Subcutaneous abdominal adipose tissue (tissue), 5 donors: ENCODE results near the gene GPC6.

Experiments
- H3K27ac ChIP-seq: one replicate; pipeline ENCODE4 v1.7.0; 2013; ENCODE audit warnings: low read depth, mild to moderate bottlenecking, inconsistent platforms, low read length, moderate library complexity
- H3K27me3 ChIP-seq, 5 donors: one replicate each; pipeline ENCODE4 v1.7.0; 2013; ENCODE audit warnings: low read length in 5 of 5, inconsistent platforms in 1 of 5; ENCODE audit not compliant: control insufficient read depth in 5 of 5, insufficient read depth in 4 of 5
- H3K36me3 ChIP-seq, 5 donors: one replicate each; pipeline ENCODE4 v1.7.0; 2013; ENCODE audit warnings: low read length in 5 of 5; ENCODE audit not compliant: control insufficient read depth in 5 of 5, insufficient read depth in 5 of 5
- H3K4me1 ChIP-seq, 5 donors: one replicate each; pipeline ENCODE4 v1.7.0; 2013; ENCODE audit warnings: low read length in 5 of 5, mild to moderate bottlenecking in 3 of 5, moderate library complexity in 1 of 5; ENCODE audit not compliant: control insufficient read depth in 5 of 5, insufficient read depth in 5 of 5
- H3K4me3 ChIP-seq, 5 donors: one replicate each; pipeline ENCODE4 v1.7.0; 2013; ENCODE audit warnings: low read length in 5 of 5, low read depth in 1 of 5
- H3K9ac ChIP-seq, 5 donors: one replicate each; pipeline ENCODE4 v1.7.0; 2013; ENCODE audit warnings: low read length in 5 of 5, mild to moderate bottlenecking in 4 of 5, moderate library complexity in 3 of 5
- H3K9me3 ChIP-seq, 5 donors: one replicate each; pipeline ENCODE4 v1.7.0; 2013; ENCODE audit warnings: low read length in 5 of 5; ENCODE audit not compliant: control insufficient read depth in 5 of 5
- donor health status: healthy.
- donor health status: healthy.
- donor health status: healthy.
- donor health status: healthy.
- donor health status: healthy.

Gene GPC6

GRCh38 chr13:93686399-93686798, 459.8 kb downstream of the GPC6 start:
- Histone ChIP-seq H3K4me3 (no peak overlapping the region), H3K27me3 (no peaks in the 10 kb centered on the region), H3K27ac (no peak overlapping the region), H3K9me3 (no peaks in the 10 kb centered on the region), H3K36me3 (no peaks in the 10 kb centered on the region), H3K9ac (no peak overlapping the region), H3K4me1 (no peaks in the 10 kb centered on the region)

- Histone ChIP-seq H3K4me1 (no peaks in the 10 kb centered on the region), H3K4me3 (no peak overlapping the region), H3K27me3 (no peaks in the 10 kb centered on the region), H3K27ac (no peak overlapping the region), H3K9me3 (no peaks in the 10 kb centered on the region), H3K36me3 (no peaks in the 10 kb centered on the region), H3K9ac (no peak overlapping the region)
Measured at GRCh38 chr13:93687261-93687660, 460.7 kb downstream of the GPC6 start.

DNA sequence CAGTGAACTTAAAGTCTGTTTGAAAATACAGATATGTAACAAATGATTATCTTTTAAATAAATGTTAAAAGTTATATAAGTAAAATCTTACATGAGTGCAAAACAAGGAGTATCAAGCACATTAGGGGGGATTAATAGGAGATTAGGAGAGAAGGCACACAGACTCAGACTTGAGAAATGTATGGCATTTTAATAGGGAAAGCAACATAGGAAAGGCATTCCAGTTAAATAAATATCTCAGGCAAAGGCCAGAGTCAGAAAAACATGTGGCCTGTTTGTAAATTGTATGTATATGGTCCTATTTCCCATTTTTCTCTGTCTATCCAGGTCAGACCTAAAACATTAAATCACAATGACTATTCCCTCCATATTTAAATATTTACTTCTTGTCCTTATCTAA, 462.7 kb downstream of the GPC6 start:
- Histone ChIP-seq H3K4me1 (no peaks in the 10 kb centered on the region), H3K27me3 (no peaks in the 10 kb centered on the region), H3K9me3 (no peaks in the 10 kb centered on the region), H3K9ac (no peak overlapping the region), H3K36me3 (no peaks in the 10 kb centered on the region), H3K27ac (no peak overlapping the region), H3K4me3 (no peak overlapping the region)

DNA sequence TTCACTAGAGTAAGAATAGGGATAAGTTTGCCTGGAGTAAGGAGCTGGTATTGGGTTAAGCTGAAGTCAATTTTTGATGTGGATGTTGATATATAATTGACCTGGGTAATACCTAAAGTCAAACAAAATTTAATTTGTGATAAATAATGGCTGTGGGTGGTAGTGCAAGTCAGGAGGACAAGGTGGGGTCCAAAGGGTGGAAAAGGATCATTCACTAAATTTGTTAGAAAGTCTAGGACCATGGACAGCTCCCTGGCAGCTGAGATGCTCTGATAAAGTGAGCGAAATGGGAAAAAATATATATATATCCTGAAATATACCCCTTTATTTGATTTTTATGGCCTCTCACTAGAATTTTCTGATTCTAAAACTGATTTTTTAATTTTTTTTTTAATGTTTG, 463.5 kb downstream of the GPC6 start:
- no peak overlapping the region for H3K27ac ChIP-seq

DNA sequence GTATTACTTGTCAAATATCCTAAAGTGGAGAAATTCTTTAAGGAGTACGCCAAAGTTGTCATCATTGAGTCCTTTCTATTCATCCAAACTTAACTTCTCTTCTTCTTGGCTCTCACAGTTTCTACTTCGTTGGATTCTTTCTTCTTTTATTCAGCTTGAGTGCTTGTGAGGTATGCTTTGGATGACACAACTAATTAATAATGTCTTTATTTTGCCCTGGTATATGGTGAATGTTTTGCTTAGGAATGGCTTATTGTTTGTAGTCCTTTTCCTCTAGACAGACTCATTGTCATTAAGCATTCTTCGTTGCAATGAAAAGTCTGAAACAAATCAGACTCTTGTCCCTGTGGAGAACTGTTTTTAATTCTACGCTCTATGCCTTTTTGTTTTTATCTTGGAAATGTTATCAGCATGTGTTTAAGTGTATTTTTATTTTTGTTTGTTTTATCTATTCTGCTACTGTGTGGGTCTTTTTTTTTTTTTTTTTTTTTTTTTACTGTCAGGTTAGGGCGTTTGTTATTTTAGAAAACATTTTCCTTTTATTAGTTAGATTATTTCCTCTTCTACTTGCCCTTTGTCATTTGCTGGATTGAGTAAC, 471.5 kb downstream of the GPC6 start:
- peaks cover 0 to 5% (median 0%) of the 10 kb centered on the region in 5 donors for H3K9me3 ChIP-seq
- H3K4me1 ChIP-seq: no peaks in the 10 kb centered on the region
- H3K27me3 ChIP-seq: no peaks in the 10 kb centered on the region
- H3K36me3 ChIP-seq: no peaks in the 10 kb centered on the region
- H3K27ac ChIP-seq: no peak overlapping the region
- no peak overlapping the region for H3K4me3 ChIP-seq
- H3K9ac ChIP-seq: no peak overlapping the region

More for the DNA sequence above, 463.5 kb downstream of the GPC6 start:
- Histone ChIP-seq H3K4me3 (no peak overlapping the region), H3K9me3 (no peaks in the 10 kb centered on the region), H3K4me1 (no peaks in the 10 kb centered on the region), H3K9ac (no peak overlapping the region), H3K27me3 (no peaks in the 10 kb centered on the region), H3K36me3 (no peaks in the 10 kb centered on the region)

DNA sequence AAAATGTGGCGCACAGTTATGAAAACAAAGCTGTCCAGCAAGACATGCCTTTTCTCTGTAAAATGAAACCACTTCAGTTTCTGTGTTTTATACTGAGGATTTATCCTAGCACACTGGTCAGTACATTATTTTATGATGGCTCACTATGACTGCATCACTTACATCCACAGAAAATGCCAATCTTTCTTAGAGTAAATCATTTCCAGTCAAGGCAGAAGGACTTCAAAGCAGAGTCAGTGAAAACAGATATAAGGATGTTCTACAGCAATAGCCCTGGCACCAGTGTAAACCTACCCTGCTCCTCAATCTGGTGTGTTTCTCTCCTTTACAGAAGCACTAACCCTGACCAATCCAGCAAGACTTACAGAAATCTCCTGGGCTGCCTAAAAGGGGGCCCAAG, 473.5 kb downstream of the GPC6 start:
- Histone ChIP-seq H3K36me3 (no peaks in the 10 kb centered on the region), H3K4me1 (no peaks in the 10 kb centered on the region), H3K9me3 (peaks cover 0 to 5% (median 0%) of the 10 kb centered on the region in 5 donors)

GRCh38 chr13:93708308-93709075, 481.9 kb downstream of the GPC6 start:
- H3K27ac ChIP-seq: no peak overlapping the region
- H3K4me1 ChIP-seq: no peaks in the 10 kb centered on the region

More for the DNA sequence above, 473.5 kb downstream of the GPC6 start:
- H3K27me3 ChIP-seq: no peaks in the 10 kb centered on the region
- H3K27ac ChIP-seq: no peak overlapping the region
- no peak overlapping the region for H3K9ac ChIP-seq
- H3K4me3 ChIP-seq: no peak overlapping the region

GRCh38 chr13:93709506-93710244, 483.1 kb downstream of the GPC6 start:
- Histone ChIP-seq H3K36me3 (no peaks in the 10 kb centered on the region), H3K4me3 (no peak overlapping the region), H3K27me3 (no peaks in the 10 kb centered on the region), H3K9ac (no peak overlapping the region), H3K4me1 (no peaks in the 10 kb centered on the region), H3K9me3 (peaks cover 0 to 5% (median 2%) of the 10 kb centered on the region in 5 donors), H3K27ac (no peak overlapping the region)

More at GRCh38 chr13:93708308-93709075, 481.9 kb downstream of the GPC6 start:
- Histone ChIP-seq H3K9me3 (peaks cover 0 to 2% (median 0%) of the 10 kb centered on the region in 5 donors), H3K4me3 (no peak overlapping the region), H3K9ac (no peak overlapping the region), H3K27me3 (no peaks in the 10 kb centered on the region), H3K36me3 (no peaks in the 10 kb centered on the region)

GRCh38 chr13:93714171-93714570, 487.6 kb downstream of the GPC6 start:
- H3K36me3 ChIP-seq: no peaks in the 10 kb centered on the region
- H3K4me1 ChIP-seq: no peaks in the 10 kb centered on the region
- H3K27ac ChIP-seq: no peak overlapping the region
- H3K9me3 ChIP-seq: peaks cover 0 to 7% (median 2%) of the 10 kb centered on the region in 5 donors
- no peaks in the 10 kb centered on the region for H3K27me3 ChIP-seq
- H3K9ac ChIP-seq: no peak overlapping the region
- no peak overlapping the region for H3K4me3 ChIP-seq

- no peak overlapping the region for H3K27ac ChIP-seq
- no peak overlapping the region for H3K9ac ChIP-seq
- peaks cover 0 to 7% (median 2%) of the 10 kb centered on the region in 5 donors for H3K9me3 ChIP-seq
- H3K36me3 ChIP-seq: no peaks in the 10 kb centered on the region
- no peaks in the 10 kb centered on the region for H3K27me3 ChIP-seq
- no peaks in the 10 kb centered on the region for H3K4me1 ChIP-seq
- no peak overlapping the region for H3K4me3 ChIP-seq
Measured at GRCh38 chr13:93715866-93716265, 489.3 kb downstream of the GPC6 start.
